DND-41 (cell line): ENCODE results near the gene BEX5.
"Not testable (repeated sequence)": the region's sequence is repeated elsewhere in the genome, so short reads cannot be mapped to it uniquely, and the experiment has no call there.

Experiments used
- ATAC-seq: fragments of 200-7000 bp; cut with Tn5 transposase; 3 replicates; pipeline ENCODE4 v1.9.1; 2021; ENCODE audit warnings: low read depth; ENCODE audit not compliant: insufficient read depth
- DNase-seq: peaks from one replicate; pipeline ENCODE4 v3.0.0-alpha.2; 2020
- H2AFZ ChIP-seq: 2 replicates; pipeline ENCODE4 v1.6.0; 2012; ENCODE audit warnings: low read depth, low read length
- H3K27ac ChIP-seq: 2 replicates; pipeline ENCODE4 v1.5.1; 2012; ENCODE audit warnings: low read length, inconsistent platforms
- H3K27me3 ChIP-seq: fragments of 200-600 bp; sonication (generic); 2 replicates; pipeline ENCODE4 v1.6.0; 2012; ENCODE audit warnings: low read length, mild to moderate bottlenecking, inconsistent platforms; ENCODE audit not compliant: insufficient read depth, poor library complexity
- H3K36me3 ChIP-seq: 2 replicates; pipeline ENCODE4 v1.5.1; 2012; ENCODE audit warnings: low read length, inconsistent platforms; ENCODE audit not compliant: insufficient read depth
- H3K4me1 ChIP-seq: 2 replicates; pipeline ENCODE4 v1.5.1; 2012; ENCODE audit warnings: mild to moderate bottlenecking, low read length; ENCODE audit not compliant: insufficient read depth
- H3K4me2 ChIP-seq: 2 replicates; pipeline ENCODE4 v1.6.0; 2012; ENCODE audit warnings: mild to moderate bottlenecking, moderate library complexity, low read length, inconsistent platforms; ENCODE audit not compliant: insufficient read depth
- H3K4me3 ChIP-seq, 2 experiments: fragments of 200-600 bp in 1 of 2; shearing (Covaris generic) in 1 of 2; 2 replicates each; pipeline ENCODE4 v1.5.1; 2012 to 2016; ENCODE audit warnings: inconsistent platforms in 2 of 2, low read length in 2 of 2, mild to moderate bottlenecking in 2 of 2, low read depth in 1 of 2, moderate library complexity in 1 of 2
- H3K79me2 ChIP-seq: 2 replicates; pipeline ENCODE4 v1.6.0; 2012; ENCODE audit warnings: low read length, inconsistent platforms; ENCODE audit not compliant: insufficient read depth
- H3K9ac ChIP-seq: 2 replicates; pipeline ENCODE4 v1.6.0; 2012; ENCODE audit warnings: low read depth, mild to moderate bottlenecking, inconsistent platforms, low read length, moderate library complexity
- H3K9me3 ChIP-seq: 2 replicates; pipeline ENCODE4 v1.5.1; 2012; ENCODE audit warnings: low read length, moderate library complexity, mild to moderate bottlenecking, inconsistent platforms; ENCODE audit not compliant: insufficient read depth, severe bottlenecking
- H4K20me1 ChIP-seq: 2 replicates; pipeline ENCODE4 v1.6.0; 2012; ENCODE audit warnings: low read length; ENCODE audit not compliant: insufficient read depth
- CTCF ChIP-seq: IDR thresholded peaks from 2 replicates; pipeline ENCODE4 v1.5.1; 2012; ENCODE audit warnings: borderline replicate concordance, low read length, moderate library complexity, mild to moderate bottlenecking; ENCODE audit not compliant: poor library complexity, severe bottlenecking; ENCODE audit errors: extremely low read depth
- EZH2 ChIP-seq: IDR thresholded peaks from 3 replicates; pipeline ENCODE4 v1.6.1; 2012; ENCODE audit warnings: borderline replicate concordance, low read depth, mild to moderate bottlenecking, moderate library complexity, low read length, inconsistent platforms; ENCODE audit not compliant: severe bottlenecking

Gene BEX5

DNA sequence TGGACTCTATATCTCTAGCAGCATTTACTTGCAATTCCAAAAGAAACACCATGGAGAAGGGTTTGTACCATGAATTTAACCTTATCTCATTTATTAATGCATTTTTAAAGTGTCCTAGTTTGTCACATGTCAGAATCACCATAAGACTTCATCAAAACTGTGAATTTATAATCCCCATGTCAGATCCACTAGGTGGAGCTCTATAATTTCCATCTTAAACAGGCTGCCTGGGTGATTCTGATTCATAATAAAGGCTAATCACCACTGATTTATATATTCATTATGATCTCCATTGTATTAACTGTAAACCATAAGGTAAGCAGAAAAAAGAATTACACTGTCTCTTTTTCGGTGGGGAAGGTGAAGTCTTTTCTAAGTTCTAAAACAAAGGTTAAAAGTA, 26.3 kb downstream of the BEX5 start:
- DNase-seq (no peak), ATAC-seq (no peak)
- no peaks in the 10 kb centered on the region for H3K4me1 ChIP-seq
- no peaks in the 10 kb centered on the region for H4K20me1 ChIP-seq
- TF ChIP-seq CTCF: peak; percentile 35
- TF ChIP-seq EZH2: no peak
- H3K27ac ChIP-seq: no peak overlapping the region
- no peak overlapping the region for H3K9ac ChIP-seq
- no peaks in the 10 kb centered on the region for H3K9me3 ChIP-seq
- no peak overlapping the region for H3K4me3 ChIP-seq
- H2AFZ ChIP-seq: no peak overlapping the region
- H3K36me3 ChIP-seq: no peaks in the 10 kb centered on the region
- H3K4me2 ChIP-seq: no peak overlapping the region
- H3K79me2 ChIP-seq: no peaks in the 10 kb centered on the region
- H3K27me3 ChIP-seq: no peaks in the 10 kb centered on the region

DNA sequence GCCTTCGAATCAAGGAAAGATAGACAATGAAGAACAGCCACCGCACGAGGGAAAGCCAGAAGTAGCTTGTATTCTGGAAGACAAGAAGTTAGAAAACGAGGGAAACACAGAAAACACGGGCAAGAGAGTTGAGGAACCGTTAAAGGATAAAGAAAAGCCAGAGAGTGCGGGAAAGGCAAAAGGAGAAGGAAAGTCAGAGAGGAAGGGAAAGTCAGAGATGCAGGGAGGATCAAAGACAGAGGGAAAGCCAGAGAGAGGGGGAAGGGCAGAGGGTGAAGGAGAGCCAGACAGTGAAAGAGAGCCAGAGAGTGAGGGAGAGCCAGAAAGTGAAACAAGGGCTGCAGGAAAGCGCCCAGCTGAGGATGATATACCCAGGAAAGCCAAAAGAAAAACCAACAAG, 28.9 kb downstream of the BEX5 start:
- Histone ChIP-seq H2AFZ (no peak overlapping the region), H3K4me2 (no peak overlapping the region), H3K27ac (no peak overlapping the region), H3K4me1 (no peaks in the 10 kb centered on the region), H3K9ac (no peak overlapping the region), H3K9me3 (no peaks in the 10 kb centered on the region), H3K4me3 (no peak overlapping the region), H3K36me3 (no peaks in the 10 kb centered on the region), H4K20me1 (no peaks in the 10 kb centered on the region), H3K27me3 (no peaks in the 10 kb centered on the region), H3K79me2 (no peaks in the 10 kb centered on the region)
- TF ChIP-seq CTCF (no peak), EZH2 (no peak)
- ATAC-seq (no peak), DNase-seq (no peak)

DNA sequence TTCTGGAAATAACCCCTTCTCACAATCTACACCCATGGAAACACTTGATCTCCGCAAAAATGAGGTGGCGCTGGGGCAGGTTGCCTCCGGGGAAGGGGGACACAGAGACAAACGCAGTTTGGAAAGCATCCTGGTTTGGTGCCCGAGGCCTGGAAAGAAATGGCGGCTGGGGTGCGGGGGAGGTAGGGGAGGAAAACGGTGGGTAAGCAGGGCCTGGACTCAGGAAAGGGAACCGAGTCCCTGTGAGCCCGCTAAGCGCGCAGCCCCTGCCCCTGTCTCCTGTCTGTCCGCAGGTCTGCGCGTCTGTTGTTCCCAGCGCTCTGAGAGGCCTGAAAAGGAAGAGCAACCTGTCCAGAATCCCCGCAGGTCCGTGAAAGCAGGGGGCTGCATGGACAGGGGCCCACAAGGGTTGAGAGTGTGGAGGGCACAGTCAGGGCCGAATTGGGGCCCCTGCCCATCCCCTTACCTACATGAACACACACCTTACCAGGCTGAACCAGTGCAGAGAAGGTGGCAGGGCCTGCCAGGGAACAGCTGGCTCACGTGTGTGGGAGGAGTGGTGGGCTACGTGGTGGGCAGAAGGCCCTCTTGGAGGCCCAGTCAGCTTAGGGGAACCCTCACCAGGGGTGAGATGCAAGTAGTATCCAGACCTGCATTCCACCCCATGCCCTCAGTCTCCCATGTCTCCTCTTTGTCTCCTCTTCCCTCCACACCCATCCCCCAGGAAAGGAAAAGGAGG, 29.5 kb downstream of the BEX5 start:
- not testable (repeated sequence) for H3K79me2 ChIP-seq, ATAC-seq, H3K4me2 ChIP-seq, H4K20me1 ChIP-seq, H3K4me3 ChIP-seq, H3K27ac ChIP-seq, H3K27me3 ChIP-seq, H3K9me3 ChIP-seq, H2AFZ ChIP-seq, H3K4me1 ChIP-seq, DNase-seq, H3K9ac ChIP-seq, H3K36me3 ChIP-seq

GRCh38 chrX:102125436-102125835, 30.3 kb downstream of the BEX5 start, which contains the start of gene TCEAL2:
Gene TCEAL2, plus strand, starts transcription at chrX:102125679. Its CDS starts 1,152 bp downstream, at chrX:102126831.
- H3K36me3 ChIP-seq, H3K4me1 ChIP-seq, H3K4me2 ChIP-seq, H3K4me3 ChIP-seq, ATAC-seq, H4K20me1 ChIP-seq, H3K27me3 ChIP-seq, H3K27ac ChIP-seq, H3K9ac ChIP-seq, H2AFZ ChIP-seq, H3K9me3 ChIP-seq, H3K79me2 ChIP-seq, DNase-seq: not testable (repeated sequence)

- not testable (repeated sequence) for H3K27ac ChIP-seq, H2AFZ ChIP-seq, H3K4me1 ChIP-seq, H3K36me3 ChIP-seq, ATAC-seq, H4K20me1 ChIP-seq, H3K4me3 ChIP-seq, H3K4me2 ChIP-seq, H3K27me3 ChIP-seq, DNase-seq, H3K9ac ChIP-seq, H3K79me2 ChIP-seq, H3K9me3 ChIP-seq
Observed at GRCh38 chrX:102125014-102125413, 30.8 kb downstream of the BEX5 start.
